ENCODE measurements around the gene CUL9.
"Not testable (repeated sequence)": the region's sequence is repeated elsewhere in the genome, so short reads cannot be mapped to it uniquely, and the experiment has no call there.

The CUL9 gene

DNA sequence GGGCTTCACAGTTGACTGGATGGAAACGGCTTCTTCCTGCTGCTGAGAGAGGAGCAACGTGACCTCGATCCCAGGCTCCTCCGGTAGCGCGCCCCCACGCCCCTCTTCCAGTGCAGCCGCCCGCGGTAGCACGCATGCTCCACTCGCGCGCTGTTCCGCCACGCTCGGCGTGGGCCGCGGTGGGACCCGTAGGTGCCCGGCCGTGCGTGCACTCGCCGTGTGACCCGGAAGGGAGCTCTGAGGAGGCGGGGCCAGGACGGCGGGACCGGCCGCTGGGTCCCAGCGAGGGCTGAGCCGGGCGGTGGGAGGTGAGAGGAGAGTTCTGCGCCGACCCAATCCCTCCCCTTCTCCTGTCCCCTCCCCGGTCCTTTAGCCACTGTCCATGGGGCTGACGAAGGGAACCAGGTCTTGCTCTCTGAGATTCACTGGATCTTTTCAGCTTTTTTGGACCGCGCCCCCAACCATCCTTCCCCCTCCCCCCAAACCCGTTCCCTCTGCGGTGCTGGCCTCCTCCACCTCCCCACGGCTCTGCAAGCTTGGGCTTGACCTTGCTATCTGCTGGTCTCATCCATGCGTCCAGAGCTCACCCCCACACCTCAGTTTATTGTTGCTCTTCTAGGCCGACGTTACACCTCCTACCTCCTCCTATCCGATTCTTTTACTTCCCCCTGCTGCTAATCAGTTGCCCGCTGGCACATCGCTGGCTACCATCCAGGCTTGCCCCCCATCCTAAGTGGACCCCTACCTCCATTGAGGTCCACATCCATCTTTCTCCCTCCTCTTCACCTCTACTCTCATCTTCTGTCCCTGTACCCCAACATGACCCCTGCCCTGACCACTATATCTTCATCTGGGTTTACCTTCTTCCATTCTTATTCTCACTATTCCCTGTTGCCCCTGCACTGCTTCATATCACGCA lies at the start of gene CUL9:
CUL9 (plus strand) TSS at position 255 of the 919 bp plus-strand sequence. CDS start 2,115 bp downstream, outside the sequence.
- DNase-seq: peak; percentile 83

DNA sequence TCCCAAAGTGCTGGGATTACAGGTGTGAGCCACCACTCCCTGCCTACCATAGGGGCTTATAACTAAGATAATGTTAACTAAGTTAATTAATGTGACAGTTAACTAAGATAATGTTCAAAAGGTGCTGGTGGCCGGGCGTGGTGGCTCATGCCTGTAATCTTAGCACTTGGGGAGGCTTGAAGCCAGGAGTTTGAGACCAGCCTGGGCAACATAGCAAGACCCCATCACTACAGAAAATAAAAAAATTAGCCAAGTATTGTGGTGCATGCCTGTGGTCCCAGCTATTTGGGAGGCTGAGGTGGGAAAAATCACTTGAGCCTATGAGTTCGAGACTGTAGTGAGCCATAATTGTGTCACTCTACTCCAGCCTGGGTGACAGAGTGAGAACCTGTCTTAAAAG lies 43.7 kb upstream of the CUL9 start:
- DNase-seq: no peak

DNA sequence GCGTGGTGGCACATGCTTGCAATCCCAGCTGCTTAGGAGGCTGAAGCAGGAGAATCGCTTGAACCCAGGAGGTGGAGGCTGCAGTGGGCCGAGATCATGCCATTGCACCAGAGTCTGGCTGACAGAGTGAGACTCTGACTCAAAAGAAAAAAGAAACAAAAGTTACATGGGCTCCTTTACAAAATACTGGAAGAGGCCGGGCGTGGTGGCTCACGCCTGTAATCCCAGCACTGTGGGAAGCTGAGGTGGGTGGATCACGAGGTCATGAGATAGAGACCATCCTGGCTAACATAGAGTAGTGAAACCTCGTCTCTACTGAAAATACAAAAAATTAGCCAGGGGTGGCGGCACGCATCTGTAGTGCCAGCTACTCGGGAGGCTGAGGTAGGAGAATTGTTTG lies 42.0 kb upstream of the CUL9 start:
- not testable (repeated sequence) for DNase-seq

DNA sequence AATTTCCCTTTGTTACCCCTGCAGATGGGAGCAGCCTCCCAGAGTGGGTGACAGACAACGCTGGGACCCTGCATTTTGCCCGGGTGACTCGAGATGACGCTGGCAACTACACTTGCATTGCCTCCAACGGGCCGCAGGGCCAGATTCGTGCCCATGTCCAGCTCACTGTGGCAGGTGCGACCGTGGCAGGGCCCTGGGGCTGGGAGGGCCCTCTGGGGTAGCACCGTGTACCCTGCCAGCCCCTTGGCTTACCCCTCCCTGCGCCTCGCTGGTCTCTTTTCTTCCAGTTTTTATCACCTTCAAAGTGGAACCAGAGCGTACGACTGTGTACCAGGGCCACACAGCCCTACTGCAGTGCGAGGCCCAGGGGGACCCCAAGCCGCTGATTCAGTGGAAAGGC lies 40.4 kb upstream of the CUL9 start:
- no peak for DNase-seq

DNA sequence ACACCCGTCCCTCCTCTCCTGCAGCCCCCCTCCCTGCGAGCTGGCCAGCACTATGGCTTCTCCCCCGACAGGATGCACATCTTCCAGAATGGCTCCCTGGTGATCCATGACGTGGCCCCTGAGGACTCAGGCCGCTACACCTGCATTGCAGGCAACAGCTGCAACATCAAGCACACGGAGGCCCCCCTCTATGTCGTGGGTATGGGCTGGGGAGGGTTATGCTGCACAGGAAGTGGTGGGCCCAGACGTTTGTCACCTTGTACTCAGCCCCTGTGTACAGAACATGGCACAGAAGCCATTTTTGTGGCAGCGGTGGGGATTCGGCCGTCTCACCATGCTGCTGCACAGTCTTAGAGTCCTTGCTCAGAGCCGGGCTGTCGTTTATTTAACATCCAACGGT lies 39.9 kb upstream of the CUL9 start:
- peak; percentile 28 to 33 for DNase-seq

DNA sequence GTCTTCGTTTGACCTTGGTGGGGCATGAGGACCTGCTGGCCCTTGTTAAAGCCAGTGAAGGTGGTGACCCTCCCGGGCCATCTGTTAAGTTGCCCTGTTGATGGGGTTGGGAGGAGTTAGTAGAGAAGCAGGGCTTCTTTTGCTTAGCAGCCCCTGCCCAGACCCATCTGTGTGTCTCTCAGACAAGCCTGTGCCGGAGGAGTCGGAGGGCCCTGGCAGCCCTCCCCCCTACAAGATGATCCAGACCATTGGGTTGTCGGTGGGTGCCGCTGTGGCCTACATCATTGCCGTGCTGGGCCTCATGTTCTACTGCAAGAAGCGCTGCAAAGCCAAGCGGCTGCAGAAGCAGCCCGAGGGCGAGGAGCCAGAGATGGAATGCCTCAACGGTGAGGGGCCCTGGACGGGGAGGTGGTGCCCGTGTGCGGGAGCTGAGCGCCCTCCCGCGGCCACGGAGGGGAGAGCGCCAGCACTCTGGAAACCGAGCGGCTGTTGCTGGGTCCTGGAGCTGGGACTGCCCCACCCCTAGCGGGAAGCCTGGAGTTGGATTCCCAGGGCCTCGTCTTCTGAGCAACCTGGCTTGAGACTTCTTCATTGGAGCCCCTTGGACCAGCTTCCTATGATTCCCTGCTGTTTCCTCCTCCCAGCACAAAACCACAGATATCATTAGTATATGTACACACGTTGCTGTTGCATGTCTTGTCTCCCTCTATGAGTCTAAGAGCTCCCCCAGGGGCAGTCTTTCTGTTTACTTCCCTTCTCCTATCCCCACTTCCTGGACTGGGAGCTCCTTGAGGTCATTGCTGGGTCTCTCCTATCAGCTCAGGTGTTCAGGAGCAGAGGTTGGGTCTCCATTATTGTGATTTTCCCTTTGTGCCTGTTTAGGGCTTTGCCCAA lies 38.5 kb upstream of the CUL9 start:
- peak; percentile 75 to 77 for DNase-seq

DNA sequence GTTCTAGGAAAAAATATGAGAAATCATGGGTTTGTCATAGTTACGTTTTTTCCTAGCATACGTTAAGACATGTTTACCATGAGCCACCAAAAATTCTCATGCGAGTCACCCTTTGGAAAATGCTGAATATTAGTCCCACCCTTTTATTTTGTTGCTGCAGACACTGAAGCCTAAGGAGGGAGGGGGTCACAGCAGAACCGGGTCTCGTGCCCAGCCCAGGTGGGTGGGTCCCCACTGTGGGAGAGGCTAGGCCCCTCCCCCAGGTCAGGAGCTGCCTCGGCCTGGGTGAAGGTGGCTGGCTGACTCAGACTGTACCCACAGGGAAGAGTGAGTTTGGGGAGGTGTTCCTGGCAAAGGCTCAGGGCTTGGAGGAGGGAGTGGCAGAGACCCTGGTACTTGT lies 37.1 kb upstream of the CUL9 start:
- no peak for DNase-seq

DNA sequence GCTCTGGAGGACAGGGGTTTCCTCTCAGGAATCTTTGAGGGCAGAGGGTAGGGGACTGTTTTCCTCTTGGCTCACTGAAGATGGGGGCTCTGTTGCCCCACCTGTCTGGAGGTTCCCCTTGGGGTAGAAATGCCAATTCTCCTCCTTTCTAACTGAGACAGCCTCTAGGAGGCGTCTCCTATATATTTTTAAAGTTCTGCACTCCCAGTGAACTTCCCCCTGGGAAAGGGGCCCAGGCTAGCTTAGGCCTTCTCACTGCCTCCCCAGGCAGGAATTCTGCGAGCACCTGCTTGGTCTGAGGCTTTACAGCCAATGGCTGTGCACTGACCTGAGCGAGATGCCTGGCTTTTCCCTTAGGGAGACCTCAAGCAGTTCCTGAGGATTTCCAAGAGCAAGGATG lies 35.7 kb upstream of the CUL9 start:
- no peak for DNase-seq

DNA sequence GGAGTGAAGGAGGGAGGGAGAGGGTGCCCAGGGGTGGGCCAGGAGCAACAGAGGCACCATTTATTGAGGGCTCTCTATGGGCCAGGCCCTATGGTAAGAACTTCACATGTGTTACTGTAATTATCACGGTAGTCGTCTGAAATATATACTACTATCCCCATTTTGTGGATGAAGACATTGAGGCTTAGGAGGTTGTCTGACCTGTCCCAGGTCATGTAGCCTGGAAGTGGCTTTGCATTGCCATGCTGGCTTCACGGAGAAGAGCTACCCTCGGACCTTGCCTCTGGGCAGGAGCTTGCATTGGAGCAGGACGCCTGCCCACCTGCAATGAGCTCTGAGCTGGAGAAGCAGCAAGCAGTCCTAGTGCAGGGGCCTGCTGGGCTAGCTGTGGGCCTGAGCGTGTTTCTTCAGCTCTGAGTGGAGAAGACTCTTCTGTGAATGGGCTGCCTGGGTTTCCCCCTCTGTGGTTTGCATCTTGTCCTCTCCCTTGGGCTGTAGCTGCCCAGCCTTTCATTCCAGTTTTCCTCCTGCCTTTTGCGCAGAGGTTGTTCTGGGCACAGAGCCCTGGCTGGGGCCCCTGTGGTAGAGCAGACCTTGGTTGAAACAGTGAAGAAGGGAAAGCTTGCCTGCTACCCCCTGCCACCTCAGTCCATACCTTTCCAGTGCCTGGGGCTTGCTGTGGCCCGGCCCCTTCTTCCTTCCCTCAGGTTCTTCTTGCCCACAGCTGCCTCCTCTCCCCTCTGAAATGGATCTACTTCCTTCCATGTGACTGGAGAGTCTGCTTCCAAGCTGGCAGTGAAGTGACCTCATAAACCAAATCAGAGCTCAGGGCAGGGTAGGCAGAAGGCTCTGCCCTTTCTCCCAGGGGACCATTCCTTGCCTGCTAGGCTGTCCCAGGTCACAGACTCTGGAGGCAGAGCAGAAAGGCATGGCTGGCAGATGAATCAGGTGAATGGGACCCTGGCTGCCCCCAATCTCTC lies 35.0 kb upstream of the CUL9 start:
- DNase-seq: no peak

DNA sequence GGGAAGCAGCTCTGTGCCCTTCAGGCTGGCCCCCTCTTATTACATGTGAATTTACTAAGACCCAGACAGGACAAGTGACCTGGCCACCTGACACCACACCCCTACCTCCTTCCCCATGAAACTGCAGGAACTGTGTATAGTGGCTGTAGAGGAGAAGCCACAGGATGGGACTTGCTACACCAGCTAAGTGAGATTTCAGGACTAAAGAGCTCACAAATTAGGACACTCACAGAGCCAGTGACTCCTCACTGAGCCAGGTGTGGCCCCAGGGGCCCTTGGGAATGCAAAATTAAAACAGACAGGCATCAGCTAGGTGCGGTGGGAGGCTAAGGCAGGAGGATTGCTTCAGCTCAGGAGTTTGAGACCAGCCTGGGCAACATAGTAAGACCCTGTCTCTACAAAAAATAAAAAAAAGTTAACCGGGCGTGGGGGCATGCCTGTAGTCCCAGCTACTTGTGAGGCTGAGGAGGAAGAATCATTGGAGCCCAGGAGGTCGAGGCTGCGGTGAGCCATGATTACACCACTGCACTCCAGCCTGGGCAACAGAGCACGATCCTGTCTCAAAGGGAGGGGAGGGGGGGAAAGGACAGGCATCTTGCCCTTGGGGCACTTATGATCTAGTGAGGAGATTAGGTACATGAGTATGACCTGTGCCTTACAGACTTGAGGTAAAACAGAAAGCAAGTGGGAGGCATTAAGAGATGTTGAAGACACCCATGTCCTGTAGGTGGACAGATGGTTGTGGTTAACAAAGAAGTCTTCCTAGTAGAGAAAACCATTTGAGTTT lies 34.1 kb upstream of the CUL9 start:
- DNase-seq: no peak

DNA sequence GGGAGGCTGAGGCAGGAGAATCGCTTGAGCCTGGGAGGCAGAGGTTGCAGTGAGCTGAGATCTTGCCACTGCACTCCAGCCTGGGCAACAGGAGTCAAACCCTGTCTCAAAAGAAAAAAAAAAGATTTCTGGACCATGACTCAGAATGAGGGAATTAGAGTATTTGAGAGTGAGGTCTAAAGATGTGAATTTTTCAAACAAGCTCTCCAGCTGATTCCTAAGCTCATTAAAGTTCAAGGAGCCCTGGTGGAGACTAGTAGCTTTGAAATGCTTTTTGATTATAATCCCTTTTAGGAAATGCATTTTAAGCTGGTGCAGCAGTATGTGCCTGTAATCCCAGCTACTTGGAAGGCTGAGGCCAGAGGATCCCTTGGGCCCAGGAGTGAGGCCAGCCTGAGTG lies 32.7 kb upstream of the CUL9 start:
- DNase-seq: no peak

DNA sequence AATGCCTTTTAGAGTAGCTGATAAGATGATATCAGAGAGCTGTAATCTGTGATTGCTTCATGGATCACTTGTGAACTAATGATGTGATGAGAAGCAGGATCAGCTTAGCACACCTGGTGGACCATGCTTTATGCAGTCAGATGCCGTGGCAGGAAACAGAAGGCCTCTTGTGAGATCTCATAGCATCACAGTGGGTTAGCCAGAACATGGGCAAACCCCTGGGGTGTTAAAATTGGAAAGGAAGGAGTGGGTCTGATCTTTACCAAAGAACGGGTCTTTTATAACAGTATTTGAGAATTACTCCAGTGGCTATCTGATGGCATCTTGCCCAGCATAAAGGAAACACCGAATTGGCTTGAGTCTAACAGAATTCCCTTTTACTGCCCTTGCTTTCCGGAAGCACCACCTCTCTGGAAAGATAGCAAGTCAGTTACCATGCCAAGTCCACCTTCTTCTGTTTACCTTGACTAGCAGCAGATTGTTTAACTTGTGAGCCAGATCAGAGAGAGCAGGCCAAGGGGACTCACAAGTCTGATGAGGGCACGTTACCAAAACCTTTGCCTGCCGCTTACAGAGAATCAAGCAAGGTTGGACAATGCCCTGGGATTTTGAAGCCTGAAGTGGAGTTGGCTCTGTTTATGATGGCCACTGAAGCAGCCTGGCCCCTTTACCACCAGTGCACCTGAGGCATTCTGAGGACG lies 31.8 kb upstream of the CUL9 start:
- DNase-seq: no peak

DNA sequence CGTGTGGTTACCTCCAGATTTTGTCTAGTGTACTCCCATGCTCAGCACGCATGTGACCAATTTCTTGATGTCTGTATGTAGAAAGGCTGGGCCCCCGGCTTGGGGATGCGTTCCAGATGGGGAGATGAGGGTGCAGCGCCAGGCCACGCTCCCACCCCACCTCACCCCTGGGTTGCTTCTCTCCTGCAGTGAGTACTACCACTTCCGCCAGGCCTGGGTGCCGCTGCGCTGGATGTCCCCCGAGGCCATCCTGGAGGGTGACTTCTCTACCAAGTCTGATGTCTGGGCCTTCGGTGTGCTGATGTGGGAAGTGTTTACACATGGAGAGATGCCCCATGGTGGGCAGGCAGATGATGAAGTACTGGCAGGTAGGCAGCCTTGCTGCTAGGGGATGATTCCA lies 22.4 kb upstream of the CUL9 start:
- no peak for DNase-seq

DNA sequence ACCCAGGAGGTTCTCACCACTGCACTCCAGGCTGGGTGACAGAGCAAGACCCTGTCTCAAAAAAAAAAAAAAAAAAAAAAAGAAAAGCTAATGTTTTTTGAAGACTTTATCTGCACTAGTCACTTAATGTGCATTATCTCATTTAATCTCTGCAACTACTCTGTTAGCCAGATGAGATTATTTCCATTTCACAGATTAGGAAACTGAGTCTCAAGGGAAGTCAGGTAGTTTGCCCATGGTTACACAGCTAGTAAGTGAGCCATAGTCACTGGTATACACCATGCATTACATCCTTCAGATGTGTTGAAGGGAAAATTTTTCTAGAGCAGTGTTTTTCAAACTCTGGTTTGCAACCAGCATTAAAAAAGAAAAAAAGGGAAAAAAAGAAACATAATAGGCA lies 18.1 kb upstream of the CUL9 start:
- DNase-seq: no peak

DNA sequence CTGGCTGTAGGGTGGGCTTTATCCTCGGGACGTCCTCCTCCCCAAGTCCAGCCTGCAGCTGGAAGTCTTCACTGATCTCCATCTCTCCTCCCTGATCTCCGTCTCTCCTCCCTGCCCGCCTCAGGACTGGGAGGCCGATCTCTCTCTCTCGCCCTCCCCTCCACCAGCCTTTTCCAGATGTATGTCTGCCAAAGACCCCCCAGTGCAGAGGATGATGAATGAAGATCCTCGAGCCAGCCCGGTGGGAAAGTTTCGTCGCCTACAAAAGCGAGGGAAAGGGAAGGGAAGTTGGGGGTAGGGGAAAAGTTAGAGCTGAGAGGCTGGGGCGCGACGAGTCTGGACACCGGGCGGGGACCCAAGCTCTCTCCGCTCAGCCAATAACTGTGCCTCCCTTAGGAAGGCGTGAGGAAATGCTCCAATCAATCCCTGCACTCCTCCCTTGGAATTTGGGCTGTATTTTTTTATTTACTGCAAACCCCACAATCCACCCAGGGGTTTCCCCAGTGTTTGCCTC lies 11.5 kb upstream of the CUL9 start:
- no peak for DNase-seq

DNA sequence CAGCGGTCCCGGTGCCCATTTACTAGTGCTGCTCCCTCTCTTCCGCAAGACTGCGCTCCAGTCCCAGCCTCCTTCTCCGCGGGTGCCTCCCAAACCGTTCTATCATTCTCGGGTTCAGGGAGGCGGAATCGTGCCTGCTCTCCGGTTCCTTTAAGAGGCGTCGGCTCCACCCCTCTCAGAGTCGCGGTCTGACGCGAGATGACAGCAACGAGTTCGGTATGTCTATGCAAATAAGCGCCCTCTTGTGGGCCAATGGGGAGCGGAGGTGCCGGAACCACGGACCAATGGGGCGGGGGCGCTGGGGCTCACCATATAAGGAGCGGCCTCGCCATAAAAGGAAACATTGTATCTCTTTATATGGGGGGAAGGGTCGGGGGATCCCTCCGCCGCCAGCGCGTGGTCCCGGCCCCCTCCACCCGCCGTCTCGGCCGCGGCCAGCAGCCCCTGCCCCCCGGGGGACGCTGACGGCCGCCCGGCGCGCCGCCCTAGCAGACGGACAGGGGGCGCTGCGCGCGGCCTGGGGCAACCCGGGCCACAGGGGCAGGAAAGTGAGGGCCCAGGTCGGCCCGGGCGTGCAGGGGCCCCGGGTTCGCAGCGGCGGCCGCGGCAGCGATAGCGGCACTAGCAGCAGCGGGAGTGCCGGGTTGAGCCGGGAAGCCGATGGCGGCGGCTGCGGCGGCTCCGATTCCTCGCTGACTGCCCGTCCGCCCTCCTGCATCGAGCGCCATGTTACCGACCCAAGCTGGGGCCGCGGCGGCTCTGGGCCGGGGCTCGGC lies 10.9 kb upstream of the CUL9 start, which contains the start of gene SRF:
SRF (plus strand) TSS at position 339 of the 776 bp plus-strand sequence; CDS start at position 727, 388 bp downstream.
- peak; percentile 99 for DNase-seq

DNA sequence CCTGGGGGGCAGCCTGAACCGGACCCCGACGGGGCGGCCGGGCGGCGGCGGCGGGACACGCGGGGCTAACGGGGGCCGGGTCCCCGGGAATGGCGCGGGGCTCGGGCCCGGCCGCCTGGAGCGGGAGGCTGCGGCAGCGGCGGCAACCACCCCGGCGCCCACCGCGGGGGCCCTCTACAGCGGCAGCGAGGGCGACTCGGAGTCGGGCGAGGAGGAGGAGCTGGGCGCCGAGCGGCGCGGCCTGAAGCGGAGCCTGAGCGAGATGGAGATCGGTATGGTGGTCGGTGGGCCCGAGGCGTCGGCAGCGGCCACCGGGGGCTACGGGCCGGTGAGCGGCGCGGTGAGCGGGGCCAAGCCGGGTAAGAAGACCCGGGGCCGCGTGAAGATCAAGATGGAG lies 10.3 kb upstream of the CUL9 start:
- DNase-seq: peak; percentile 18 to 27

DNA sequence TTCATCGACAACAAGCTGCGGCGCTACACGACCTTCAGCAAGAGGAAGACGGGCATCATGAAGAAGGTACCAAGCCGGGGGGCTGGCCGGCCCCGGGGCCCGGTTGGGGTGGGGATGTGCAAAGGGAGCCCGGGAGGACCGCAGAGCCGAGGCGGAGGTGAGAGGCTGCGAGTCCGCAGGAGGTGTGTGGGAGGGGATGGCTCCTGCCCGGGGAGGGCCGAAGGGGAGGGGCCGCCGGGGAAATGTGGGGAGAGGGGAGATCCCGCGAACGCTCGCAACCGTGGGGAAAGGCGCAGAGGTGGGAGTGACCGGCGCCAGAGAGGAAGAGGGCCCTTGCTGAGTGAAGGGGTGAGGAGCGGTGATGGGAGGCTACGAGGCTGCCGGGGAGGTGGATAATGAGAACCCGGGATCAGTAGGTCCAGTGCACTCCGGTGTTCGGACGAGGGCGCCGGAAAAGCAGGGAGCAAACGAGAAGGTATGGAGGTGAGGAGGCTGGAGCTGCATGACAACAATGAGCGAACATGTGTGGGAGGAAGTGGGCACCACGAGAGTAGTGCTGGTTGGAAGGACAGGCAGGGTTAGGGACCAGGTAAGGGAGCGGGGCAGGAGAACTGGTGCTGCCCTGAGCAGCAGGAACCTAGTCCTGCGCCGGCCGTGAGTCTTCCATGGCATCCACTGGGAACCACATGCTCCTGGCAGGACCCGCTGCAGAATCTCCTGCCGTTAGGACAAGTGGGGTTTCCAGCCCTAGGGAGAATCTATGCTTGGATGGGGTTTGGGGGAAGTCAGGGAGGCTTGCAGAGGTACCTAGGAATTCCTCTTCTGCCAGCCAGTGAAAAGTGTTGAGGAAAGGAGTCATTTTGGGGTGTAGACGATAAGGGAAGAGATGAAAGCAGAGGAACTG lies 9.6 kb upstream of the CUL9 start:
- DNase-seq: peak; percentile 46 to 56

Data from CD4-positive, alpha-beta T cell treated with Interleukin-1 beta for 1 hour (primary cell).